Glomerular endothelial cell (primary cell): ENCODE results near the gene MIGA2. TPM values are rescaled to one million over a fixed set of nuclear protein-coding genes. Genes with fewer than 3 reads are reported as not detected.

ENCODE experiments used
- DNase-seq: peaks from one replicate; pipeline ENCODE4 v3.0.0-alpha.2; 2011; ENCODE audit warnings: low read depth, low spot score; ENCODE audit errors: extremely low read depth
- total RNA-seq: library from RNA; depleted of rRNA; stranded (reverse); fragments of >200 nt; gene quantifications from 2 replicates; pipeline ENCODE4 v1.2.3, GENCODE V29; 2015

The MIGA2 gene
- total RNA-seq, 1 donor from 2014 or later: 23.3 TPM

DNA sequence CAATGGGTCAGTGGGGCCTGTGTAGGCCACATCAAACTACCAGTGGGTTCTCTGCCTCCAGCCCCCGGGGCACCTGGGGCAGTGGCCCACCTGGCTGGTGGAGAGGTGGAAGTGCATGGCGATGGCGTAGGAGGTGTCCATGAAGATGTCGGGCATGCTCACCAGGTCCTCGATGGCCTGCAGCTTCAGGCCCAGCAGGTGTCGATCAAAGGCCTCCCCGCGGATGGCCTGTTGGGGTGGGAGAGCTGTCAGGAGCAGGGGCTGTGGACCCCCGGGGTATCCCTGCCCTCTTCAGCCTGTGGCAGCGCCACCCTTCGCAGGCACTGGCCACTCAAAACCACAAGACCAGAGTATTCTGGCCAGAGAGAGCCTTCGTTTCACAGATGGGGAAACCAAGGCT is 59.5 kb downstream of the MIGA2 start:
- no peak for DNase-seq

DNA sequence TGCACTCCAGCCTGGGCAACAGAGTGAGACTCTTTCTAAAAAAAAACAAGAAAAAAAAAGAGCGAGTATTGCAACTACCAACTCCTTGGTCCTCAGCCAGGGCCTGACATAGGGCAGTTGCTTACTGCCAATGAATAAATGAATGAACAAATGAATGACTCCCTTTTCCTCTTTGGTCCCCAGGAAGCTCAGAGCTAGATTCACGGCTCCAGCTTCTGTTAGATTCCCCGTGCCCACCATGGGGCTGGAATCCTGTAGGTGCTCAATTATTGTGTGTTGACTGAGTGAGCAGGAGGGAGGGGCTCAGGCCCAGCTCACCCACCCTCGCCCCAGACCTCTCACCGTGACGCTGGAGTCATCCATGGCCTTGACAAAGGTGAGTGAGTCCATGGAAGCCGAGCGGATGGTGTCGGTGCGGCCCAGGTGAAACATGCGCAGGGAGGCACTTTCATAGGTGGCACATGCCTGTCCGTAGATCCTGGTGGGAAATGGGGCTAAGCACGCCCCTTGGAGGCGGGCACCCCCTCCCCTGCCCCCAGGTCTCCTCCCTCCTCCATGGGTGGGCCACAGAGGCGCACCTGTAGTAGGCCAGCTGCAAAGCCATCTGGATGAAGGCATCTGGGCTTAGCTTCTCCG is 61.4 kb downstream of the MIGA2 start:
- DNase-seq: no peak

DNA sequence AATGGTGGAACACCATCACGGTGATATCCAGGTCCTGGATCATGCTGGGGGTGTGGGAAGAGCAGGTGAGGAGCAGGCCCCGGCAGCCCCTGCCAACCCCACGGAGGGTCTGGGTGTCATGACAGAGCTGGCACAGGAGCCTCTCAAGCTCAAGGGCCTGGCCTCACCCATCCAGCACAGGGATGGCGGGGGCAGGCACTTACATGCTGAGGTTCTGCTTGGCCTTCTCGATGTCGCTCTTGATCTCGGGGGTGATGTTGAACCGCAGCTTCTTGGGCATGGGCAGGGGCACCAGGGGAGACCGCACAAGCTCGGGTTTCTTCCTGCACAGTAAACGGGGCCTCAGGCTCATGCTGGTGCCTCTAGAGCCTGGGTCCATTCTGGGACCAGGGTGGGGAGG is 61.9 kb downstream of the MIGA2 start:
- DNase-seq: no peak

DNA sequence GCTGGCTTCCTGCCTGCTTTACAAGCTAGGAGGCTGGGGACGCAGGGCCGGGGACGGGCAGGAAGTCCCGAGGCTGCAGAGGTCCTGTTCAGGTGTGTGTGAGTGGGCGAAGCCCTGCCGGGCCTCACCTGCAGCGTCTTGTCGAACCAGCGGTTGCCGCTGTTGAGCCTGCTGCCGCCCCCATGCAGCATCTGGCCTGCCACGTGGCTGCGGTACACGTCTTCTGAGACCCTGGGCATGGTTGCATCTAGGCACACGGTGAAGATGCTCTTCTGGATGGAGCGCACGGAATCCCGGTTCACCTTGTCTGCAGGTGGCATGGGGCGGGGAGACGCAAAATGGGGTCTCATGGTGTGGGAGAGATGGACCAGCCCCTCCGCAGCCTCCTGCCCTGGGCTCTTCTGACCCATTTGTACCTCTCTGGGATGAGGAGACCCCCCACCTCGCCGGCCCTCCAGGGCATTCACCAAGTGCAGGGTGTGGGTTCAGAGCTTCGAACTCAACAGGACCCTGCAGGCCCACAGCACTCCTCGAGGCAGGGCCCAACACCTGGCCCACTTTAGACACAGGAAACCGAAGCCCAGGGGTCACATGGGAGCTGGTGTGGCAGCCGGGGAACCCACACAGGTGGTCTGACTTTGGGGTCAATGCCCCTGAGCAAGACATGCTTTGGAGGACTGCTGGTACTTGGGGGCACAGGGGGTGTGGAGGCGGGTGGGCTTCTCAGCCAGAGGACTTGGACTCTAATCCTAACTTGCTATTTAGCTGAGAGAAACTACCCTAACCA is 64.2 kb downstream of the MIGA2 start:
- no peak for DNase-seq

DNA sequence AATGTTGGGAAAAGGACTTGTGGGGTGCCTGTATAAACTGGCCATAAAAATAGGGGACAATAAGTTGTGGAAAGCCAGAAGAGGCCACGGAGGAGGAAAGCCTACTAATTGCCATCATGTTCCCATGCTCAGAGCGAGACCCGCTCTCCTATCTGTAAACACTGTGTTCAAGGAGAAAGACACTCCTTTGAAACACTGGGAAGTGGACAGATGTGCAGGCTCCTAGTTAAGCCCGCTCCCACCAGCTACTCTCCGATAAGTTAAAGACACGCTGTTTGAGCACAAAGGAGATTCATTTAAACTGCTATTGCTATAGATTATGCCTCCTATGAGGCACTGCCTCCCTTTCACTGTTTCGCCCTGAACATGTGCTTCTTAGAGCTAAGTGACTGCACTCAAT is 64.9 kb downstream of the MIGA2 start:
- no peak for DNase-seq

DNA sequence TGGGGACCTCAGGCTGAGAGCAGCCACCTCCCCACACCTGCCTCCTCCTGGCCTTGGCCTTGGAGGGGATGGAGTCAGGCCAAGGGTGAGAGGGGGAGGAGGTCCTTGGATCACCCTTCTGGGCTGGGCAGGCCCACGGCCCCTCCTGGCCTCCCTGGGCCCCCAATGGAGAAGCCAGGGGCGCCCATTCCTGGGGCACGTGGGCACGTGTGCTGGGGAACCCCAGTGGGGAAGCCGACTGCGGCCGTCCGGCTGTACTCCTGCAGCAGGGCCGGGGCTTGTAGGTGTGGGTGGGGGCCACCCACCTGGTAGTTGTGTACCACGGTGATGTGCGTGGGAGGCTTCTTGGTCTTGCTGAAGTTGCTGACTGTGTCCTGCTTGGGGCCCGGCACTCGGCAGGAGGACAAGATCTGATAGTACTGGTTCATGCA is 65.7 kb downstream of the MIGA2 start:
- no peak for DNase-seq

DNA sequence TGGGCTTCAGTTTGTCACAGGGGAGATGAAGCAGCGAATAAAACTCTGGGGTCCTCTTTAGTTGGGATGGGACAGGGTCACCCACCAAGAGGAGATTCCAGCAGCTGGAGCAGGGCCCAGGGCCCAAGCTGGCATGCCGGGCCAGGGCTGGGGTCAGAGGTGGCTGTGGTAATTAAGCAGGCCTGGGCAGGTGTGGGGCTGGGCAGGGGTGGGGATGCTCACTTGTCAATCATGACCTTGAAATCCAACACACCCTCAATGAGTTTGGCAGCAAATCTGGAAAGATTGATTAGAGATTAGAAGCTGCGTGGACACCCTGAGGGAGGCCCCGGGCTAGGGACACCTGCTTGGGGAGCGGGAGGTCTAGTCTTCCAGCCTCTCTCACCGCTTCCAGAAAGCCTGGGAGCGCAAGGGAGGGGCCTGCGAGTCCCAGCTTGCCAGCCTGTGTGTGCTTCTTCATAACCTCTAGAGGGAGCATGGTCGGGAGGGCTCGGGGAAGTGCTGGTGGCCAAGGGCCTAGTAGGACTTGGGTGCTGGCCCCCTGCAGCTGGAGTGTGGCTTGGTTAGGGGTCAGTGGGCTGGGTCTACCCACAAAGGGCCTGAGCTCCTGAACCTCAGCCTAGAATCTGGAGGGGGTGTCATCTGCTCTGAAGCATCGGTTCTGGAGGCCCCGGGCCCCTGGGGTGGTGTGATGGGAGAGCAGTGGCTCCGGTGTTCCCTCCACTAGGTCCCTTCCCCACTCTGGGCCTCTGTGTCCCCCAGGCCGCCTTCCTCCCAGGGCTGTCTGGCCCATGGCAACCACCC is 66.6 kb downstream of the MIGA2 start:
- no peak for DNase-seq

DNA sequence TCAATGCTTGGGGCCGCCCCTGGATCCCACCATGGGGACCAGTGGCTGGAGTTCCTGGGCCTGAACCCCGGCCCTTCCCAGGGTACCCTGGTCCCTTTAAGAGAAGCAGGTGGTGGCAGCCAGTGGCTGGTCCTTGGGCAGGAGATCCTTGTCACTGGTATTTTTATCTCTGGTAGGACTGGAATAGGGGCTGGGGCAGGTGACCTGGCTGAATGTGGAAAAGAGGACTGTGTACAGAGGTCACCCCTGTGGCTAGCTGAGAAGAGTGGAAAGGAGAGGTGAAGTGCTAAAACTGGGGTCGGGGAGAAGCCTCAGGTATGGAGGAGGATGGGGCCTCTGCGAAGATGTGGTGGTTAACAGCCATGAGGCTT is 67.2 kb downstream of the MIGA2 start:
- DNase-seq: no peak

DNA sequence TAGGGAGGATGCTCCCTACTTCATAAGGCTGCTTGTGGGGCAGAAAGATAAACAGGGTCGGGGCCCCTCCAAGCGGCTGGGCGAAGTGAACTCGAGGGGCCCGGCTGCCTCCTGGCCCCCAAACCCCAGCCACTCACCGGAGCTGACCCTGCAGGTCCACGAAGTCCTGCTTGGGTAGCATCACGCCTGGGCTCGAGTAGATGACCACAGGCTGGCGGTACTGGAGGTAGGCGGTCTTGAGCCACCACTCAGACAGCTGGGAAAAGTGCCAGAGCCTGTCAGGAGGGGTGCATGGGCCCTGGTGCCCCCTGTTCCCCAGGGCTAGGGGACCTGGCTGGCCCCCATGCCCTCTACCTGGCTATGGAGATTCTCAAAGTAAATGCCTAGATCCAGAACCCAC is 67.6 kb downstream of the MIGA2 start:
- DNase-seq: no peak

DNA sequence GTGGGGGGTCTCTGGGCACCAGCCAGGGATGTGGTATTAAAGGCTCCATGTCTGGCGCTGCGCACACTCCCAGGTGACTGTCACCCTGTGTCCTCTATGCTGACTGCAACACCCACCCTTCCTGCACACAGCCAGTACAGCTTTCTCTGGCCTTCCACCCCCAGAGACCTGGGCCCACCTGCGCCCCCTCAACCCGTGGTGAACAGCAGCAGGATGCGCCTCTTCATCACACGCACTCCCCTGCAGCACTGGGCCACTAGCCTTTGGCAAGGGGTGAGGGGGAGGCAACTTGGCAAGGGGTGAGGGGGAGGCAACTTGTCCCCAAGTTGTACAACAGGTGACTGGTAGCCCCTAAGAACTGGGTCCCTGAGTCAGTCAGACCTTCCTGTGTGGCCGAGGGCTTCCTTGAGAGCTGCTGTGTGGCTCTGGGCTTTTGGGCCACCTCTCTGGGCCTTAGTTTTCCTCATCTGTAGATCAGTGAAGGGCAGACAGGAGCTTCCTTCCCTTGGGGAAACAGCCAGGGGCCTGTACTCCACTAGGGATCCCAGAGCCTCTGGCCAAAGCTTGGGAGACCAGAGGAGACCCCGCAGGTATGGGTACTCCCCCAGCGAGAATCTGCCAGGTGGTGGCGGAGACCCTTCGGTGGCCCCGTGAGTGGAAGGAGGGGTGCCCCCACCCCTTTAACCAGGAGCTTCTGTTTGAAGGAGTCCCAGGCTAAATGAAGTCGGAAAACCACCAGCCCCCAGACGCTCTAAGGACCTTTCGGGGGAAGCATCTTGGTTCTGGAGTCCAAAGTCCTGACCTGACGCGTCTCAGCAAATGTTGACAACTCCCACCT is 69.7 kb downstream of the MIGA2 start:
- no peak for DNase-seq

DNA sequence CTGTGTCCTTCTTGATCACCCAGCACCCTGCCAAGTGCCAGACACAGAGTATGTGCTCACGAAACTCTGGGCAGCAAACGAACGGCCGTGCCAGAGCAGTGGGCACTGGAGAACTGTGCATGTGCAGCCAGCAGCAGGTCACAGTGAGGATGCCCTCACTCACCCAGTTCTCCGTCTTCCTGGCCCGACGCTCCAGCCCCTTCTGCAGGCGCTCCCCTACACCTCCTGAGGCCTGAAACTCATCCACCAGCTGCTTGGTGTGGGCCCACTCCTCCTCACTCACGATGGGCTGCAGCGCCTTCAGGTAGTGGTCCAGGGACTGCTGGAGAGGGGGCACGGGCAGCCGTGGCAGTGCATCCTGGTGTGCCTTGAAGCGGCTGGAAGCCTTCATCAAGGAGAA is 71.2 kb downstream of the MIGA2 start:
- no peak for DNase-seq

DNA sequence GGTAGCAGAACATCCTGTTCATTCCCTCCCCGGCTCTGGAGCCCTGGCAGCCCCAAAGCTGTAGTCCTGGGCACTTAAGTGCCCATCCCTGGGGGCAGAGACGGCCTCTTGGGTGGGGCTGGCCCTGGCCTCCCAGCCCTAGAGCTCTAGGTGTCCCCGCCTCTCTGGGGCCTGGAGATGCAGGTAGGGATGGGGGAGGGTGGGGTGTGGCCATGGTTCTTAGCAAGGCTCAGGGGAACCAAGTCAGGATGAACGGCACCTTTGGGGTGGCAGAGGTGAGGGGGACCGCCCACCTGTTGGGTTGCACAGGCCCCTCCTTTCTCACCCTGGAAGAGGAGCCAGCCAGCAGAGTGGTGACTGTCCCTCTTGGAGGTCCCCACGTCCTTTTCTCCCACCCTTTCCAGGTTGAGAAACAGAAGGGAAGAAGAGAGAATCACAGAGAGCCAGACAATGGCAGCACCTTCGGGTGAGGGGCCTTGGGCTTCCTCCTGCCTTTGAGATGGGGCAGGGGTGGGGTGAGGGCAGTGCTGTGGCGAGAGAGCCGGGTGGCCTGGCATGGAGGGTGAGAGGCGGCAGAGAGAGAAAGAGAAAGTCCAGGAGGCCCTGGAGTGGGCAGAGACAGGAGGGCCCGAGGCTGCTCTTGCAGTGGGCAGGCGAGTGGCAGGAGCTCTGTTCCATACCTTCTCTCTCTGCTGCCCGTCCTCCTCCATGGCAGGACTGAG is 71.8 kb downstream of the MIGA2 start:
- DNase-seq: no peak

DNA sequence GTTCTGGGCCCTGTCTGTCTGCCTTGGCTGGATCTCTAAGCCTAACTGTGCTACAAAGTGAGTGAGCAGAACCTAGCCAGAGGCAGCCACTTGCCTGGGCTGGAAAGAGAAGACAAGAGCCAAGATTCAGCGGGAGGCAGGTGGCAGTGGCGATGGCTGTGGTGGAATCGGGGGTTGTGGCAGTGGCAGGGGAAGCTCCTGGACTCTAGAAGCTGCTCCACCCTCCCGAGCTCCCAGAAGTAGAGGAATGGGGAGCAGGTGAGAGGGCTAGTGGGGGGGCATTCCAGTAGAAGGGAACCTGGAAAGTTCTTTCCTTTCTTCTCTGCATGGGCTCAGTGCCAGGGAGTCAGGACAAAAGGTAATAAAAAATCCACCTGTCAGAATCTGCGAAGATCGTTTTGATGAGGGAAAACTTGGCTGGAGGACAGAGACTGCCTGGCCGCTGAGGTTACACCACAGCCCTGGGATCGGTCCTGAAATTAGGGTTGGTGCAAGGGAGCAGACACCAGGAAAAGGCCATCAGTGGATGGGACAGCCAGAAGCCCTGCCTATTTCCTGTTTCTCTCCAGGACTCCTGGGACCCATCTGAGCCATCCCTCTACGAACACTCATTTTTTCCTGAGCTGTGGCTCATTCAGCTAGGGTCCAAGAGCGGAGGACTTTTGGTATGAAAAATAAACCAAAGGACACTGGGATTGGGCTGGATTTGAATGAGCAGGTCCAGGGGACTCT is 72.5 kb downstream of the MIGA2 start:
- no peak for DNase-seq

DNA sequence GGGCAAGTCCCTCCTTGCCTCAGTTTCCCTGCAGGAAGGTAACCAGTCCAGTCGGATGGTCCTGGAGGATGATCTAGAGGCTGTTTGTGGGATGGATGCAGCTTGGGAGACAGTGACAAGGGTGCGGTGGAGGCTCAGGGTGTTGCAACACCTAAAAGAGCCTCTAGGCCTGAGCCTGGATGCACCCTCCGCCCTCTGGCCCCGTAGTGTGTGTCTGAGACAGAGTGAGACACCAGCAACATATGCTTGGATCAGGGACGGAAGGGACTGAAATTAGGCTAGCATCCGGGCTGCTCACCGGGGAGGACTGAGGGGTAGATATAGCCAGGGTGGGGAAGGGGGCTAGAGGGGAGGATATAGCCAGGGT is 73.1 kb downstream of the MIGA2 start:
- no peak for DNase-seq

DNA sequence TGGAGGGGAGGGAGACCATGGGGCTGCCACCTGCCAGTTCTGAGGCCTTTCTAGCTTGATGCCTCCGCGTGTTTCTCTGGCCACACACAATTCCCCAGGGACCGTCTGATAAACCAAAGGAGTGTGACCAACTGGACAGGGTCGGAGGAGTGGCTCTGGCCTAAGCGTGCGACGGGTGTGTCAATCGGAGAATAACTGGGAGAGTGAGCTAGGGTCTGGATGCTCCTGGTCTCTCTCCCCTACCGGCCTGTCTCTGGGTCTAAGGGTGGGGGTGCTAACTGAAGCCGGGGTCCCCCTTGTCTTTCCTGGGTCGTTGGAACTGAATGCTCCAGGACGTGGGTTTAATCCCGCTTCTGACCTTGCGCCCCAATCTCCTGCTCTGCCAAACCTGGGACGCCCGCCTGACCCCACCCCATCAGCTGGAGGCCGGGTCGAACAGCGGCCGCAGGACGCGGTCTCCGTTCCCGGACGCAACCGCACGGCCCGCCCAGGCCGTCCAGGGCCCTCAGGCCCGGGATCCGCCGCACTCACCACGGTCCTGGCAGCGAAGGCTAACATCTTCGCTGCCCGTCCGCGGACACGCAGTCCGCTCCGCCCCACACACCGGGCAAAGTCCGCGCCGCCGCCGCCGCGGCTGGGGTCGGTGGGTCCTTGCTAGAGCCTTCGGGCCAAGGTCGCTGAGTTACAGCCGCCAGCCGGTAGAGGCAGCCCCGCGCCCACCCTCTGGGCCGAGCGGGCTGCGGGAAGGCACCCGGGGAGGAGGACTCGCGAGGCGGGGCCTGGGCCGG is 73.7 kb downstream of the MIGA2 start:
- no peak for DNase-seq

DNA sequence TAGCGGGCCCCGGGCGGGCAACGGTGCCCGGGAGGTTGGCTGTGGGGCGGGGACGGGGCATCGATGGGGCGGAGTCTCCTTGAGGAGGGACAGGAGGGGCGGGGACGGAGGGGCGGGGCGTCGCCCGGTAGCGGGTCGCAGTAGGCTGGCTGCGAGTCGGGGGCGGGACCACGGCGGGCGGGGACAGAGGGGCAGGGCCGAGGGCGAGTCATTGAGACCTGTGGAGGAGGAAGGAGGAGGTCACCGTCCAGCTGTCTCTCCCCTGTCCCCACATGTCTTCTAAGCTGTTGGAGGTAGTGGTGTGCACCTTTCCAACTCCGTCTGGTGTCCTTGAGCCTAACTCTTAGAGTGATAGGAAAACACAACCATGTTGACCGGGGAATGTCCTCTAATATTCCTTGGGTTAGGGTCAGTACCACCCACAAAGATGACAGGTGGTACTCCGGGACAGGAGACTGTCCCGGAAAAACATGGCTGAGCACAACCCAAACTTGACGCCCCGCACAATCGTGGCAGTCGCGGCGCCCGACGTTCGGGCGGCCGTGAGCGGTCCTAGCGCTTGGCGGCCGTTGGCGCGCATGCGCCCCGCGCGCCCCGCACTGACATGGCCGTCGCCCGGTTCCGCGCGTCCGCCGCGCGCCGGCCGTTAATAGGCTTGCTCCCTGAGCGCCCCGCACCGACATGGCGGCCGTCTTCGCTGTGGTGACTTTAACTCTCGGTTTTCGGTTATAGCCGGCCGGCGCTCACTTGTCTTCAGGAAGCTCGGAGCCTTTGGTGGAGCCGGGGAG is 74.5 kb downstream of the MIGA2 start, which contains the start of the genes CRAT and PTPA:
Gene CRAT (minus strand): TSS at position 54 of the 788 bp plus-strand sequence. CDS start 284 bp downstream, outside the sequence.
Gene PTPA (plus strand): TSS at position 676 of the 788 bp plus-strand sequence. CDS start 186 bp downstream, outside the sequence.
- DNase-seq: no peak

DNA sequence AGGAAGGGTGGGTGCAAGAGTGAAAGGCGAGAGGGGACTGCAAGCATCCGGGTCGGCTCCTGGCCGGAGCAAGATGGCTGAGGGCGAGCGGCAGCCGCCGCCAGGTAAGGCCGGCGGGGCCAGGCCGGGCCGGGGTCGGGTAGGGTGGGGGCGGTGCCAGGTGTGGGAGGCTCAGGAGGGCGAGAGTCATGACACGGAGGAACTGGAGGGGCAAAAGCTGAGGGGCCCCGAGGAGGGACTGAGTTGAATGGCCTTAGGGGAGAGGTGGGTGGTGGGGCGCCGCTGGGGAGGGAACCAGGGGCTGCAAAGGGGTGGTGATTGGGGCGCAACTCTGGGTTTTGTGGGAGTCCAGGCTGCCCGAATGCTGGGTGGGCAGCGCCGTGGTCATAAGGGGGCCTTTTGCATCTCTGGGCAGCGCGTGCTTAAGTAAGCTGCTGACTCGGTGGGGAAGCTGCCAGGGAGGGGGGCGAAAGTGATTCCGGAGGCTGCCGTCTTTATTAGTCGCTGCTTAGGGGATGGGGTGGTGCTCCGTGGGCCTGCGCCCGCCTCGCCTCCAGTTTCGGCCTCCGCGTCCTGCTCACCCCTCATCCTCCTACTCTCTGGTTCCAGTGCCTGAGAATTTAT is 75.2 kb downstream of the MIGA2 start:
- DNase-seq: no peak
